ENCODE measurements around the gene EFHC2.
A peak's percentile ranks its signal among the peaks of the same experiment; 100 is the strongest.

The EFHC2 gene

GRCh38 chrX:44343412-44344141 is at the start of gene EFHC2:
Gene EFHC2, minus strand, starts transcription at chrX:44343672. Its CDS starts 84 bp downstream, at chrX:44343588.
- peak; percentile 1 for DNase-seq (ENCODE audit: low spot score)
- no peak for TF ChIP-seq CTCF (IDR thresholded peaks at IDR 0.05; ENCODE audit: extremely low read depth, missing control alignments)

GRCh38 chrX:44392767-44393166 is 49.3 kb upstream of the EFHC2 start:
- no peak for TF ChIP-seq CTCF (IDR thresholded peaks at IDR 0.05; ENCODE audit: extremely low read depth, missing control alignments)
- no peak for DNase-seq (ENCODE audit: low spot score)

GRCh38 chrX:44384688-44385338 is 41.3 kb upstream of the EFHC2 start:
- TF ChIP-seq CTCF (IDR thresholded peaks at IDR 0.05; ENCODE audit: extremely low read depth, missing control alignments): no peak

GRCh38 chrX:44382871-44383270 is 39.4 kb upstream of the EFHC2 start:
- DNase-seq (ENCODE audit: low spot score): no peak
- no peak for TF ChIP-seq CTCF (IDR thresholded peaks at IDR 0.05; ENCODE audit: extremely low read depth, missing control alignments)

More at GRCh38 chrX:44384688-44385338, 41.3 kb upstream of the EFHC2 start:
- no peak for DNase-seq (ENCODE audit: low spot score)

- no peak for DNase-seq (ENCODE audit: low spot score)
- TF ChIP-seq CTCF (IDR thresholded peaks at IDR 0.05; ENCODE audit: extremely low read depth, missing control alignments): no peak
These were observed 9.3 kb upstream of the EFHC2 start for GRCh38 chrX:44352758-44353157.

- no peak for TF ChIP-seq CTCF (IDR thresholded peaks at IDR 0.05; ENCODE audit: extremely low read depth, missing control alignments)
- DNase-seq (ENCODE audit: low spot score): no peak
These were observed 6.1 kb upstream of the EFHC2 start for GRCh38 chrX:44349561-44349960.

- DNase-seq (ENCODE audit: low spot score): no peak
- no peak for TF ChIP-seq CTCF (IDR thresholded peaks at IDR 0.05; ENCODE audit: extremely low read depth, missing control alignments)
These were observed 1.2 kb upstream of the EFHC2 start for GRCh38 chrX:44344687-44345086.
